Progenitor cell of endocrine pancreas (in vitro differentiated cells): ENCODE data around the gene CD274. TPM values are rescaled to one million over a fixed set of nuclear protein-coding genes. Genes with fewer than 3 reads are reported as not detected.
"Not testable (repeated sequence)": the region's sequence is repeated elsewhere in the genome, so short reads cannot be mapped to it uniquely, and the experiment has no call there.

Experiments
- DNase-seq: peaks from one replicate; pipeline ENCODE4 v3.0.0; 2021; ENCODE audit warnings: low spot score; ENCODE audit not compliant: unreplicated experiment
- H3K27ac Mint-ChIP-seq: 2 replicates; pipeline ENCODE4 v1.8.0; 2021; ENCODE audit warnings: mild to moderate bottlenecking, moderate library complexity, mixed read lengths
- H3K27me3 Mint-ChIP-seq: 2 replicates; pipeline ENCODE4 v1.8.0; 2021; ENCODE audit warnings: mixed read lengths
- H3K36me3 Mint-ChIP-seq: 2 replicates; pipeline ENCODE4 v1.8.0; 2022; ENCODE audit warnings: mixed read lengths; ENCODE audit not compliant: insufficient read depth
- H3K4me1 Mint-ChIP-seq: 2 replicates; pipeline ENCODE4 v1.8.0; 2021; ENCODE audit warnings: low read depth, mixed read lengths
- H3K4me3 Mint-ChIP-seq: 2 replicates; pipeline ENCODE4 v1.8.0; 2021; ENCODE audit warnings: low read depth, mild to moderate bottlenecking, moderate library complexity, mixed read lengths
- H3K9me3 Mint-ChIP-seq: 2 replicates; pipeline ENCODE4 v1.8.0; 2021; ENCODE audit warnings: low read depth, mixed read lengths
- CTCF ChIP-seq: fragments of 200-600 bp; sonication (generic); IDR thresholded peaks from one replicate; pipeline ENCODE4 v1.5.0; 2021; ENCODE audit warnings: antibody characterized with exemption, mild to moderate bottlenecking; ENCODE audit not compliant: unreplicated experiment
- total RNA-seq: library from RNA; stranded (reverse); gene quantifications from 2 replicates; pipeline ENCODE4 v1.2.1, GENCODE V29; 2021

CD274 gene
- total RNA-seq, 1 donor from 2014 or later, result 0.29 TPM

GRCh38 chr9:5470122-5470521 is 19.8 kb downstream of the CD274 start:
- H3K4me1 Mint-ChIP-seq, result no peaks in the 10 kb centered on the region
- DNase-seq, result no peak
- no peak for TF ChIP-seq CTCF
- H3K9me3 Mint-ChIP-seq, result peaks cover 8% of the 10 kb centered on the region
- no peaks in the 10 kb centered on the region for H3K27me3 Mint-ChIP-seq
- no peaks in the 10 kb centered on the region for H3K36me3 Mint-ChIP-seq
- H3K27ac Mint-ChIP-seq, result no peak overlapping the region
- no peak overlapping the region for H3K4me3 Mint-ChIP-seq

GRCh38 chr9:5470816-5471215 is 20.5 kb downstream of the CD274 start:
- no peak overlapping the region for H3K27ac Mint-ChIP-seq
- no peaks in the 10 kb centered on the region for H3K36me3 Mint-ChIP-seq
- H3K27me3 Mint-ChIP-seq, result no peaks in the 10 kb centered on the region
- peaks cover 12% of the 10 kb centered on the region for H3K9me3 Mint-ChIP-seq
- H3K4me1 Mint-ChIP-seq, result no peaks in the 10 kb centered on the region
- no peak for DNase-seq
- TF ChIP-seq CTCF, result no peak
- no peak overlapping the region for H3K4me3 Mint-ChIP-seq

- not testable (repeated sequence) for H3K36me3 Mint-ChIP-seq, H3K27me3 Mint-ChIP-seq, H3K27ac Mint-ChIP-seq, H3K4me1 Mint-ChIP-seq, H3K4me3 Mint-ChIP-seq, DNase-seq
- H3K9me3 Mint-ChIP-seq, result peaks cover 22% of the 10 kb centered on the region
Observed at GRCh38 chr9:5475611-5476010, 25.3 kb downstream of the CD274 start.

- no peaks in the 10 kb centered on the region for H3K36me3 Mint-ChIP-seq
- no peak overlapping the region for H3K27ac Mint-ChIP-seq
- no peak for TF ChIP-seq CTCF
- DNase-seq, result no peak
- no peak overlapping the region for H3K4me3 Mint-ChIP-seq
- no peaks in the 10 kb centered on the region for H3K4me1 Mint-ChIP-seq
- no peaks in the 10 kb centered on the region for H3K27me3 Mint-ChIP-seq
- peaks cover 22% of the 10 kb centered on the region for H3K9me3 Mint-ChIP-seq
Observed at GRCh38 chr9:5478206-5478605, 27.9 kb downstream of the CD274 start.

- Mint-ChIP-seq H3K9me3 (peaks cover 14% of the 10 kb centered on the region), H3K4me3 (no peak overlapping the region), H3K36me3 (no peaks in the 10 kb centered on the region), H3K27me3 (no peaks in the 10 kb centered on the region), H3K4me1 (peaks cover under 1% of the 10 kb centered on the region), H3K27ac (no peak overlapping the region)
- no peak for DNase-seq
- no peak for TF ChIP-seq CTCF
Observed at GRCh38 chr9:5479994-5480694, 29.8 kb downstream of the CD274 start.

GRCh38 chr9:5480919-5481318 is 30.6 kb downstream of the CD274 start:
- Mint-ChIP-seq H3K27ac (no peak overlapping the region), H3K36me3 (no peaks in the 10 kb centered on the region), H3K4me3 (no peak overlapping the region), H3K27me3 (no peaks in the 10 kb centered on the region), H3K4me1 (peaks cover 8% of the 10 kb centered on the region), H3K9me3 (peaks cover 14% of the 10 kb centered on the region)
- TF ChIP-seq CTCF, result no peak
- DNase-seq, result no peak
